ENCODE measurements around the gene CDHR4. TPM values are rescaled to one million over a fixed set of nuclear protein-coding genes. Genes with fewer than 3 reads are reported as not detected.

CDHR4 gene
- total RNA-seq, 1 experiment from 2014 or later = not detected

DNA sequence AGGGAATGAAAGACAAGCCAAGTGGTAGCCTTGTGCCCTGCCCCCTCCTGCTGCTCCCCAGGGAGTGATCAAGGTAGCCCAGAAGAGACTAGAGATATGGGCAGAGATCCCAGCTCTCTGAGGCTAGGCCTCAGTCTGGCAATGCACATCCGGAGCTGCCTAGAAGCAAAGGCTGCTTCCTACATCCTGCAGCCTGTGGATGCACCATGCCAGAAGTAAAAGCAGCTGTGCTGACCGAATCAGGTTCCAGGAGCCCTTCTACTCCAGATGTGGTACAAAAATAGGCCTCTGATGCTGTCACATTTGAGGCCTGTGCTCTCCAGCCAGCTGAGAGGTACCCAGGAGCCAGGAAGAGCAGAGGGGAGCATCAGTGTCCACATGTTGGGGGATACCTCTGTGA is 40.7 kb upstream of the CDHR4 start:
- no peak overlapping the region for H2BK5ac ChIP-seq (ENCODE audit: insufficient read length, low read length)
- Mint-ChIP-seq H3K9me3 (no peaks in the 10 kb centered on the region), H3K27ac (no peak overlapping the region; a peak in 1 of 7 replicates), H3K27me3 (ENCODE audit: low read depth) (no peaks in the 10 kb centered on the region), H3K4me3 (no peak overlapping the region), H3K4me1 (peaks cover 13 to 17% of the 10 kb centered on the region in 2 experiments), H3K36me3 (ENCODE audit: insufficient read depth in 1 of 3, low read depth in 3 of 3) (peaks cover 31 to 70% (median 68%) of the 10 kb centered on the region in 3 experiments; a peak in 6 of 7 replicates)
- TF ChIP-seq, protein P1, sequence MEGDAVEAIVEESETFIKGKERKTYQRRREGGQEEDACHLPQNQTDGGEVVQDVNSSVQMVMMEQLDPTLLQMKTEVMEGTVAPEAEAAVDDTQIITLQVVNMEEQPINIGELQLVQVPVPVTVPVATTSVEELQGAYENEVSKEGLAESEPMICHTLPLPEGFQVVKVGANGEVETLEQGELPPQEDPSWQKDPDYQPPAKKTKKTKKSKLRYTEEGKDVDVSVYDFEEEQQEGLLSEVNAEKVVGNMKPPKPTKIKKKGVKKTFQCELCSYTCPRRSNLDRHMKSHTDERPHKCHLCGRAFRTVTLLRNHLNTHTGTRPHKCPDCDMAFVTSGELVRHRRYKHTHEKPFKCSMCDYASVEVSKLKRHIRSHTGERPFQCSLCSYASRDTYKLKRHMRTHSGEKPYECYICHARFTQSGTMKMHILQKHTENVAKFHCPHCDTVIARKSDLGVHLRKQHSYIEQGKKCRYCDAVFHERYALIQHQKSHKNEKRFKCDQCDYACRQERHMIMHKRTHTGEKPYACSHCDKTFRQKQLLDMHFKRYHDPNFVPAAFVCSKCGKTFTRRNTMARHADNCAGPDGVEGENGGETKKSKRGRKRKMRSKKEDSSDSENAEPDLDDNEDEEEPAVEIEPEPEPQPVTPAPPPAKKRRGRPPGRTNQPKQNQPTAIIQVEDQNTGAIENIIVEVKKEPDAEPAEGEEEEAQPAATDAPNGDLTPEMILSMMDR (conservative IDR thresholded peaks at IDR 0.05) = no peak
- no peaks in the 10 kb centered on the region for H3K27me3 ChIP-seq (ENCODE audit: insufficient read depth, low read length)
- no peak for DNase-seq
- H2BK15ac ChIP-seq (ENCODE audit: low read depth, low read length) = no peak overlapping the region
- H3K79me1 ChIP-seq (ENCODE audit: insufficient read depth, low read depth, low read length, poor library complexity, severe bottlenecking) = no peaks in the 10 kb centered on the region
- H3K4me1 ChIP-seq (ENCODE audit: insufficient read depth, low read length) = no peaks in the 10 kb centered on the region
- no peak overlapping the region for H2AFZ ChIP-seq (ENCODE audit: low read length)
- H2AK5ac ChIP-seq (ENCODE audit: insufficient read length, low read length) = no peak overlapping the region
- no peak overlapping the region for H2BK20ac ChIP-seq (ENCODE audit: low read depth, low read length, poor library complexity, severe bottlenecking)
- no peak overlapping the region for H3K56ac ChIP-seq (ENCODE audit: insufficient read length, low read depth, low read length)
- no peak overlapping the region for H4K5ac ChIP-seq (ENCODE audit: insufficient read length, low read depth, low read length)
- no peak overlapping the region for H3K23ac ChIP-seq (ENCODE audit: insufficient read length, low read depth, low read length)
- no peak overlapping the region for H3K27ac ChIP-seq (ENCODE audit: insufficient read length, low read depth, low read length)
- H3T11ph ChIP-seq (ENCODE audit: low read length) = no peak overlapping the region
- H2BK12ac ChIP-seq (ENCODE audit: insufficient read length, low read depth, low read length) = no peak overlapping the region
- H3K4ac ChIP-seq (ENCODE audit: low read depth, low read length) = no peak overlapping the region
- H4K20me1 ChIP-seq (ENCODE audit: control insufficient read depth, insufficient read depth, insufficient read length) = no peaks in the 10 kb centered on the region
- no peak overlapping the region for H3K4me2 ChIP-seq (ENCODE audit: insufficient read depth, insufficient read length, low read length)
- no peaks in the 10 kb centered on the region for H3K9me3 ChIP-seq (ENCODE audit: control insufficient read depth, low read depth, low read length)
- no peak overlapping the region for H4K91ac ChIP-seq (ENCODE audit: insufficient read length, low read depth, low read length)
- H3K23me2 ChIP-seq (ENCODE audit: insufficient read length, low read depth, low read length, poor library complexity, severe bottlenecking) = no peaks in the 10 kb centered on the region
- no CpG with 5 or more reads among the region's 2 CpGs for WGBS (ENCODE audit: extremely low coverage, insufficient read length, low lambda C conversion rate)
- H2BK120ac ChIP-seq (ENCODE audit: low read depth, low read length, poor library complexity, severe bottlenecking) = no peak overlapping the region
- no peak overlapping the region for H3K14ac ChIP-seq (ENCODE audit: insufficient read depth, low read length)
- H3K79me2 ChIP-seq (ENCODE audit: insufficient read depth, low read length) = no peaks in the 10 kb centered on the region
- H4K8ac ChIP-seq (replicated peaks; ENCODE audit: insufficient read length, low read depth, low read length) = no peak overlapping the region
- H3K18ac ChIP-seq (ENCODE audit: insufficient read length, low read depth, low read length) = no peak overlapping the region
- H3K9ac ChIP-seq (ENCODE audit: extremely low read depth, insufficient read length, low read length) = no peak overlapping the region

All from H9 (cell line).